ENCODE measurements around the gene GPR146. TPM values are rescaled to one million over a fixed set of nuclear protein-coding genes. Genes with fewer than 3 reads are reported as not detected.

The GPR146 gene
- total RNA-seq, 1 experiment from 2014 or later: 0.95 TPM

DNA sequence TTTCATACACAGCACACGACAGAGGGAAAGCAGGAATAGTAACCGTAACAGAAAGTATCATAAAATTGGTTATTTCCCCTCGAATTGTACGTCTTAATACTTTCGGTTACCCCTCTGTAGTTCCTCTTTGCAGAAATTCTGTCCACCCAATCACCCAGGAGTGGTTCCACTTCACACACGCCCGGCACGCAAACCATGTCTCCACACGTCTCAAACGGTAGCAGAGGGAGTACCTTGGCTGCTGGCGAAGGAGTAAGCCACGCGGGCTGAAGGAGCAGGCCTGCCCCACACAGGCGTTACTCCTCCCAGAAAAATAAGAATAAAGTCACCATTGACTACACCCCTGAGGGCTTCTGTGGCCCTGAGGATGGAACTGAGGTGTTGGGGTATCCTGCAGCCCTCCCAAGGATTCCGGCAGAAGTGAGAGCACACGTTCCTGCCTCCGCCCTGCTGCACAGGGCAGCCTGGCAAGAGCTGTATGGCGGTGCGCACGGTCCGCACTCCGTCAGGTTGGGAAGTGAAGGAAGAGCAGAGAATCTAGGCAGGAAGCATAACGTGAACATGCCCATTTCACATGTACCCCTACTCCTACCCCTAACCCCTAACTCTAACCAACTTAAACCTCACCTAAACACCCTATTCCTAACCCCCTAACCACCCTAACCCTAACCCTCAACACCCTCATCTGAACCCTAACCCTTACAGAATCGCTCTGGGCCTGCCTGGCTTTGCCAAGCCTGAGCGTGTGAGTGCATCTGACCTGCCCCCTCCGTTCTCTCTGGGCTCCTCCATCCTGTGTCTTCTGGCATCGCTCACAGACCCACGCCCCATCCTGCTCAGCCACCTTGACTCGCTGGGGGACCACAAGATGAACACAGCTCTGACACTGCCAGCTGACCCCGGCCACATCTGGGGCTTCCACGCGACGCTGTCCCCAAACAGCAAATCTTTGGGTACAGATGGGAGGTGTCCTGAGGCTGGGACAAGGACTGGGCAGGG is 18.2 kb downstream of the GPR146 start:
- ChIA-PET CTCF (no interaction called here), POLR2A (ENCODE audit: low non-redundant PET) (no interaction called here)
- H3K36me3 ChIP-seq (ENCODE audit: insufficient read depth, low read length, poor library complexity, severe bottlenecking): no peaks in the 10 kb centered on the region
- no peak overlapping the region for H3K4me3 ChIP-seq (ENCODE audit: low read depth, low read length, poor library complexity, severe bottlenecking)
- no peaks in the 10 kb centered on the region for H3K27me3 ChIP-seq (replicated peaks; ENCODE audit: insufficient read depth, low read depth, low read length, poor library complexity)
- intact Hi-C loops (cut with micrococcal nuclease; ENCODE audit: unreplicated experiment): no loop called here
- no TSS peak for BruUV-seq (replicated peaks)
- DNase-seq (ENCODE audit: low spot score): no peak
- TF ChIP-seq EZH2 (IDR thresholded peaks at IDR 0.05; ENCODE audit: borderline replicate concordance, low read depth, low read length, poor library complexity, severe bottlenecking): no peak
- TF ChIP-seq, protein P1, sequence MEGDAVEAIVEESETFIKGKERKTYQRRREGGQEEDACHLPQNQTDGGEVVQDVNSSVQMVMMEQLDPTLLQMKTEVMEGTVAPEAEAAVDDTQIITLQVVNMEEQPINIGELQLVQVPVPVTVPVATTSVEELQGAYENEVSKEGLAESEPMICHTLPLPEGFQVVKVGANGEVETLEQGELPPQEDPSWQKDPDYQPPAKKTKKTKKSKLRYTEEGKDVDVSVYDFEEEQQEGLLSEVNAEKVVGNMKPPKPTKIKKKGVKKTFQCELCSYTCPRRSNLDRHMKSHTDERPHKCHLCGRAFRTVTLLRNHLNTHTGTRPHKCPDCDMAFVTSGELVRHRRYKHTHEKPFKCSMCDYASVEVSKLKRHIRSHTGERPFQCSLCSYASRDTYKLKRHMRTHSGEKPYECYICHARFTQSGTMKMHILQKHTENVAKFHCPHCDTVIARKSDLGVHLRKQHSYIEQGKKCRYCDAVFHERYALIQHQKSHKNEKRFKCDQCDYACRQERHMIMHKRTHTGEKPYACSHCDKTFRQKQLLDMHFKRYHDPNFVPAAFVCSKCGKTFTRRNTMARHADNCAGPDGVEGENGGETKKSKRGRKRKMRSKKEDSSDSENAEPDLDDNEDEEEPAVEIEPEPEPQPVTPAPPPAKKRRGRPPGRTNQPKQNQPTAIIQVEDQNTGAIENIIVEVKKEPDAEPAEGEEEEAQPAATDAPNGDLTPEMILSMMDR (conservative IDR thresholded peaks at IDR 0.05; ENCODE audit: low read depth, low read length): no peak
- H3K9me3 ChIP-seq (ENCODE audit: low read depth, low read length, poor library complexity, severe bottlenecking): no peaks in the 10 kb centered on the region
- no peak overlapping the region for H3K27ac ChIP-seq (ENCODE audit: low read depth, low read length, poor library complexity, severe bottlenecking)
- H3K4me1 ChIP-seq (ENCODE audit: insufficient read depth, low read length, poor library complexity, severe bottlenecking): peaks cover 24% of the 10 kb centered on the region

DNA sequence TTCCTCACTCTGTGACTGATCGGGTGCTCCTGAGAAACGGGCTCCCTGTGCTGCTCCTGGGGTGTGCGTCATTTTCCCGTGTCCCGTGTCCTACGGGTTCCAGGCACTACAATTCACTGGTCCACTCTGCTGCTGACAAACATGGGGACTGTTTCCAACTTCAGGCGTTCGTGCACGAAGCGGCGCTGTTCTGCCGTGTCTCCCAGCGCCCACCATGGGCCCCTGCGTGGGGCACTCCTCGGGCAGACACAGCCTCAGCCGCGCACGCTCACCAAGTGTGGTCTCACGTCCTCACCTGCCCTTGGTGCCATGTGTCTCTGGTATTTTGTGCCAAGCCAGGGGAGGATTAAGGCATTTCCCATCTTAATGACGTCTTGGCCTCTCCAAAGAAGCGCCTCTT is 19.0 kb downstream of the GPR146 start:
- BruUV-seq (replicated peaks): no TSS peak
- peaks cover 24% of the 10 kb centered on the region for H3K4me1 ChIP-seq (ENCODE audit: insufficient read depth, low read length, poor library complexity, severe bottlenecking)
- DNase-seq (ENCODE audit: low spot score): no peak
- no peaks in the 10 kb centered on the region for H3K9me3 ChIP-seq (ENCODE audit: low read depth, low read length, poor library complexity, severe bottlenecking)
- POLR2A ChIA-PET (ENCODE audit: low non-redundant PET): no interaction called here
- H3K4me3 ChIP-seq (ENCODE audit: low read depth, low read length, poor library complexity, severe bottlenecking): no peak overlapping the region
- no peak for TF ChIP-seq EZH2 (IDR thresholded peaks at IDR 0.05; ENCODE audit: borderline replicate concordance, low read depth, low read length, poor library complexity, severe bottlenecking)
- TF ChIP-seq, protein P1 (conservative IDR thresholded peaks at IDR 0.05; ENCODE audit: low read depth, low read length): no peak
- CTCF ChIA-PET: no interaction called here
- no peaks in the 10 kb centered on the region for H3K27me3 ChIP-seq (replicated peaks; ENCODE audit: insufficient read depth, low read depth, low read length, poor library complexity)
- no peaks in the 10 kb centered on the region for H3K36me3 ChIP-seq (ENCODE audit: insufficient read depth, low read length, poor library complexity, severe bottlenecking)
- H3K27ac ChIP-seq (ENCODE audit: low read depth, low read length, poor library complexity, severe bottlenecking): no peak overlapping the region
- intact Hi-C loops (cut with micrococcal nuclease; ENCODE audit: unreplicated experiment): no loop called here

DNA sequence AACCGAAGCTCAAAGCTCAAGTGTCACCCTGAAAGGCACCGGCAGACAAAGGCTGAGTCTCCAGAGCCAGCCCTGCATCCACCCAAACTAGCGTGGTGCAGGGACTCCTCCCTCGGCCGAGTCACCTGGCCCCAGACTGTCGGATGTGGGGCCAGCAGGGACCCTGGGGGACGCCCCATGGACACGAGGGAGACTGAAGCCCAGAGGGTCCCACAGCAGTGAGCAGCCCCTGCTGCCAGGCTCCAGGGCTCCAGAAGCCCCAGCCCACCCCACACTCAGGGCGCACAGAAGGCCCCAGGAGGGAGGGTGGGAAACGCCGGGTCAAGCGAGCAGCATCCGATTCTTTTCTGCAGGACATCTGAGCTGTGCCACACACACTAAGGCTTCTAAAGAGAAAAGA is 20.2 kb downstream of the GPR146 start:
- ChIA-PET POLR2A (ENCODE audit: low non-redundant PET) (no interaction called here), CTCF (interaction anchor here (0.6 to 2.4 kb wide), 3 partner anchors 21 to 100 kb away, joined by 3 to 42 read pairs (median 3); no protein-coding TSS in a partner anchor)
- Histone ChIP-seq H3K27me3 (replicated peaks; ENCODE audit: insufficient read depth, low read depth, low read length, poor library complexity) (no peaks in the 10 kb centered on the region), H3K36me3 (ENCODE audit: insufficient read depth, low read length, poor library complexity, severe bottlenecking) (no peaks in the 10 kb centered on the region), H3K9me3 (ENCODE audit: low read depth, low read length, poor library complexity, severe bottlenecking) (no peaks in the 10 kb centered on the region), H3K4me1 (ENCODE audit: insufficient read depth, low read length, poor library complexity, severe bottlenecking) (peaks cover 19% of the 10 kb centered on the region), H3K4me3 (ENCODE audit: low read depth, low read length, poor library complexity, severe bottlenecking) (no peak overlapping the region), H3K27ac (ENCODE audit: low read depth, low read length, poor library complexity, severe bottlenecking) (no peak overlapping the region)
- BruUV-seq (replicated peaks): no TSS peak
- TF ChIP-seq EZH2 (IDR thresholded peaks at IDR 0.05; ENCODE audit: borderline replicate concordance, low read depth, low read length, poor library complexity, severe bottlenecking): no peak
- TF ChIP-seq, protein P1 (conservative IDR thresholded peaks at IDR 0.05; ENCODE audit: low read depth, low read length): no peak
- DNase-seq (ENCODE audit: low spot score): no peak
- intact Hi-C loops (cut with micrococcal nuclease; ENCODE audit: unreplicated experiment): no loop called here

All from A673 (cell line).